GM21619 (cell line): ENCODE measurements around the gene PCDHGB3.
A peak's percentile ranks its signal among the peaks of the same experiment; 100 is the strongest.

Experiments used
- ATAC-seq: cut with Tn5 transposase; IDR thresholded peaks from one replicate; pipeline ENCODE4 v1.9.1; 2021; ENCODE audit not compliant: unreplicated experiment

PCDHGB3 gene

GRCh38 chr5:141417494-141418172 lies 47.6 kb downstream of the PCDHGB3 start, which contains the start of gene PCDHGB7:
Gene PCDHGB7 (plus strand): TSS chr5:141417677. CDS start chr5:141417860, 183 bp downstream.
- ATAC-seq: peak; percentile 73

GRCh38 chr5:141419074-141419880 lies 49.2 kb downstream of the PCDHGB3 start:
- no peak for ATAC-seq

GRCh38 chr5:141420855-141421488 lies 50.9 kb downstream of the PCDHGB3 start, which contains the start of gene PCDHGA11:
Gene PCDHGA11 (plus strand): TSS chr5:141421051. CDS start chr5:141421228, 177 bp downstream.
- no peak for ATAC-seq

- no peak for ATAC-seq
Measured at GRCh38 chr5:141421489-141421855, 51.4 kb downstream of the PCDHGB3 start.
